GM18907 (cell line): ENCODE measurements around the gene PPBP.
"Not testable (repeated sequence)": the region's sequence is repeated elsewhere in the genome, so short reads cannot be mapped to it uniquely, and the experiment has no call there.

Experiments
- ATAC-seq: cut with Tn5 transposase; IDR thresholded peaks from one replicate; pipeline ENCODE4 v1.9.1; 2021; ENCODE audit warnings: mild to moderate bottlenecking, moderate library complexity; ENCODE audit not compliant: unreplicated experiment

The PPBP gene

GRCh38 chr4:73950376-73950920 lies 37.5 kb downstream of the PPBP start:
- ATAC-seq, result not testable (repeated sequence)

- ATAC-seq, result no peak
Measured at GRCh38 chr4:73948990-73949706, 38.8 kb downstream of the PPBP start.

GRCh38 chr4:73948291-73948690 lies 39.7 kb downstream of the PPBP start:
- ATAC-seq, result no peak

GRCh38 chr4:73947239-73947985 lies 40.6 kb downstream of the PPBP start:
- ATAC-seq, result no peak

GRCh38 chr4:73945674-73946449 lies 42.1 kb downstream of the PPBP start:
- ATAC-seq, result no peak

GRCh38 chr4:73945140-73945539 lies 42.9 kb downstream of the PPBP start:
- ATAC-seq, result no peak

- no peak for ATAC-seq
Measured at GRCh38 chr4:73944061-73944875, 43.7 kb downstream of the PPBP start.

GRCh38 chr4:73943555-73943954 lies 44.4 kb downstream of the PPBP start:
- ATAC-seq, result no peak

- no peak for ATAC-seq
Measured at GRCh38 chr4:73936969-73937368, 51.0 kb downstream of the PPBP start.
